WTC11 (cell line): ENCODE measurements around the gene IRF4. TPM values are rescaled to one million over a fixed set of nuclear protein-coding genes. Genes with fewer than 3 reads are reported as not detected.

Experiments
- ATAC-seq: fragments of 200-7000 bp; cut with Tn5 transposase; 2 replicates; pipeline ENCODE4 v1.10.0; 2021; ENCODE audit warnings: mild to moderate bottlenecking, moderate library complexity
- CTCF ChIA-PET: fragments of 300-600 bp; sonication (Branson Sonifier 250); formaldehyde crosslinking; loops from one replicate; lab custom pipeline; 2021; ENCODE audit warnings: antibody characterized with exemption; lab: Charles Lee
- POLR2A ChIA-PET: fragments of 350-600 bp; sonication (Branson Sonifier 250); formaldehyde crosslinking; loops from one replicate; lab custom pipeline; 2021; ENCODE audit warnings: antibody characterized with exemption; lab: Charles Lee
- DNase-seq: peaks from one replicate; pipeline ENCODE4 v3.0.0; 2021; ENCODE audit warnings: low spot score
- H3K27ac Mint-ChIP-seq: 2 replicates; pipeline ENCODE4 v1.8.0; 2021; ENCODE audit warnings: mixed read lengths
- H3K27me3 Mint-ChIP-seq: 2 replicates; pipeline ENCODE4 v1.8.0; 2021; ENCODE audit warnings: low read depth, mild to moderate bottlenecking, moderate library complexity, mixed read lengths
- H3K36me3 Mint-ChIP-seq: 2 replicates; pipeline ENCODE4 v1.8.0; 2021; ENCODE audit warnings: mixed read lengths
- H3K4me1 Mint-ChIP-seq: 2 replicates; pipeline ENCODE4 v1.8.0; 2022; ENCODE audit warnings: mixed read lengths
- H3K4me3 Mint-ChIP-seq: 2 replicates; pipeline ENCODE4 v1.8.0; 2021; ENCODE audit warnings: mild to moderate bottlenecking, moderate library complexity, mixed read lengths
- H3K9me3 Mint-ChIP-seq: 2 replicates; pipeline ENCODE4 v1.8.0; 2021; ENCODE audit warnings: mixed read lengths
- CREB1 ChIP-seq: sonication (generic); formaldehyde crosslinking; IDR thresholded peaks from 2 replicates; pipeline ENCODE4 v1.8.0; 2023; ENCODE audit warnings: mild to moderate bottlenecking, missing genetic modification reagents
- CREM ChIP-seq: sonication (generic); formaldehyde crosslinking; IDR thresholded peaks from 2 replicates; pipeline ENCODE4 v1.8.1; 2022; ENCODE audit warnings: mild to moderate bottlenecking, missing genetic modification reagents, moderate library complexity
- ELF4 ChIP-seq: sonication (generic); formaldehyde crosslinking; IDR thresholded peaks from 2 replicates; pipeline ENCODE4 v1.8.1; 2022; ENCODE audit warnings: low read depth, mild to moderate bottlenecking, moderate library complexity, missing genetic modification reagents
- GTF2I ChIP-seq: fragments of 250-450 bp; sonication (Bioruptor Pico); conservative IDR thresholded peaks from 2 replicates; pipeline ENCODE4 v1.4.0; 2021; ENCODE audit warnings: mild to moderate bottlenecking
- NFATC4 ChIP-seq: fragments of 250-450 bp; sonication (Bioruptor Pico); IDR thresholded peaks from 2 replicates; pipeline ENCODE4 v1.9.0; 2021; ENCODE audit warnings: mild to moderate bottlenecking
- NR3C1 ChIP-seq: sonication (generic); formaldehyde crosslinking; conservative IDR thresholded peaks from 2 replicates; pipeline ENCODE4 v1.8.1; 2023; ENCODE audit warnings: low read depth, mild to moderate bottlenecking, missing genetic modification reagents
- RELA ChIP-seq: sonication (generic); formaldehyde crosslinking; IDR thresholded peaks from 2 replicates; pipeline ENCODE4 v1.8.1; 2022; ENCODE audit warnings: missing genetic modification reagents, mild to moderate bottlenecking, borderline replicate concordance
- SOX15 ChIP-seq: fragments of 250-450 bp; sonication (Bioruptor Pico); IDR thresholded peaks from 2 replicates; pipeline ENCODE4 v1.9.0; 2021; ENCODE audit warnings: mild to moderate bottlenecking
- TP53 ChIP-seq: sonication (generic); formaldehyde crosslinking; IDR thresholded peaks from 2 replicates; pipeline ENCODE4 v1.8.1; 2023; ENCODE audit warnings: mild to moderate bottlenecking, missing genetic modification reagents
- ZBTB21 ChIP-seq: sonication (generic); formaldehyde crosslinking; IDR thresholded peaks from 2 replicates; pipeline ENCODE4 v1.8.1; 2023; ENCODE audit warnings: mild to moderate bottlenecking, missing genetic modification reagents, borderline replicate concordance
- ZNF317 ChIP-seq: sonication (generic); formaldehyde crosslinking; IDR thresholded peaks from 2 replicates; pipeline ENCODE4 v1.8.1; 2023; ENCODE audit warnings: low read depth, mild to moderate bottlenecking, moderate library complexity, missing genetic modification reagents, borderline replicate concordance
- total RNA-seq: library from RNA; stranded (reverse); gene quantifications from 3 replicates; pipeline ENCODE4 v1.2.3, GENCODE V29; 2021
- TF ChIP-seq, protein P1 (sequence below): sonication (generic); formaldehyde crosslinking; IDR thresholded peaks from 2 replicates; pipeline ENCODE4 v1.8.1; 2022; ENCODE audit warnings: low read depth, mild to moderate bottlenecking, moderate library complexity, missing genetic modification reagents, borderline replicate concordance
- TF ChIP-seq, protein P2 (sequence below): fragments of 250-450 bp; sonication (Bioruptor Pico); IDR thresholded peaks from 2 replicates; pipeline ENCODE4 v2.1.2; 2022; ENCODE audit warnings: mild to moderate bottlenecking, moderate library complexity
- TF ChIP-seq, protein P3 (sequence below): sonication (generic); formaldehyde crosslinking; IDR thresholded peaks from 2 replicates; pipeline ENCODE4 v1.8.1; 2022; ENCODE audit warnings: missing genetic modification reagents, borderline replicate concordance
- TF ChIP-seq, protein P4 (sequence below): sonication (generic); formaldehyde crosslinking; IDR thresholded peaks from 2 replicates; pipeline ENCODE4 v1.8.0; 2023; ENCODE audit warnings: missing genetic modification reagents
- TF ChIP-seq, protein P5 (sequence below): sonication (generic); formaldehyde crosslinking; IDR thresholded peaks from 2 replicates; pipeline ENCODE4 v1.8.0; 2022; ENCODE audit warnings: missing genetic modification reagents
- TF ChIP-seq, protein P6 (sequence below): sonication (generic); formaldehyde crosslinking; IDR thresholded peaks from 2 replicates; pipeline ENCODE4 v1.8.0; 2022; ENCODE audit warnings: mild to moderate bottlenecking, missing genetic modification reagents
- TF ChIP-seq, protein P7 (sequence below): sonication (generic); formaldehyde crosslinking; IDR thresholded peaks from 2 replicates; pipeline ENCODE4 v1.8.1; 2023; ENCODE audit warnings: mild to moderate bottlenecking, missing genetic modification reagents

Gene IRF4
- total RNA-seq, 1 experiment from 2014 or later: 1.6 TPM

DNA sequence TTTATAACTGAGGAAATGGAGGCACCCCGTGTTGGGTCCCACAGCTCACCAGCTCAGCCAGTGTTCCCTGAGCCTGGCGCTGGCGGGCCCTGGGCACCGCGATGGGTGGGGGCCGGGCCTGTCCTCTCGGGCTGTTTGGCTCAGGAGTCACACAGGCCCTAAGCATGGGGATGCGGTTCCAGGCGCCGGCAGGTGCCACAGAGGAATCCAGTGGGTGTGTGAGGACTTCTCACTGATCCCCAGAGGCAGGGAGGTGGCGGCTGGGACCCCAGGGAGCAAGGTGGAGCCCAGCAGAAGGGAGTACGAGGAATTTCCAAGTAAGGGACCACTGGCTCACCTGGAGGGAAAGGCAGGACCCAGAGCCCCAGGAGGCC is 57.5 kb downstream of the IRF4 start:
- peaks cover 23% of the 10 kb centered on the region for H3K9me3 Mint-ChIP-seq
- H3K27me3 Mint-ChIP-seq: peaks cover 3% of the 10 kb centered on the region; the same call in 1 of the 2 replicates
- no peak overlapping the region for H3K4me3 Mint-ChIP-seq

DNA sequence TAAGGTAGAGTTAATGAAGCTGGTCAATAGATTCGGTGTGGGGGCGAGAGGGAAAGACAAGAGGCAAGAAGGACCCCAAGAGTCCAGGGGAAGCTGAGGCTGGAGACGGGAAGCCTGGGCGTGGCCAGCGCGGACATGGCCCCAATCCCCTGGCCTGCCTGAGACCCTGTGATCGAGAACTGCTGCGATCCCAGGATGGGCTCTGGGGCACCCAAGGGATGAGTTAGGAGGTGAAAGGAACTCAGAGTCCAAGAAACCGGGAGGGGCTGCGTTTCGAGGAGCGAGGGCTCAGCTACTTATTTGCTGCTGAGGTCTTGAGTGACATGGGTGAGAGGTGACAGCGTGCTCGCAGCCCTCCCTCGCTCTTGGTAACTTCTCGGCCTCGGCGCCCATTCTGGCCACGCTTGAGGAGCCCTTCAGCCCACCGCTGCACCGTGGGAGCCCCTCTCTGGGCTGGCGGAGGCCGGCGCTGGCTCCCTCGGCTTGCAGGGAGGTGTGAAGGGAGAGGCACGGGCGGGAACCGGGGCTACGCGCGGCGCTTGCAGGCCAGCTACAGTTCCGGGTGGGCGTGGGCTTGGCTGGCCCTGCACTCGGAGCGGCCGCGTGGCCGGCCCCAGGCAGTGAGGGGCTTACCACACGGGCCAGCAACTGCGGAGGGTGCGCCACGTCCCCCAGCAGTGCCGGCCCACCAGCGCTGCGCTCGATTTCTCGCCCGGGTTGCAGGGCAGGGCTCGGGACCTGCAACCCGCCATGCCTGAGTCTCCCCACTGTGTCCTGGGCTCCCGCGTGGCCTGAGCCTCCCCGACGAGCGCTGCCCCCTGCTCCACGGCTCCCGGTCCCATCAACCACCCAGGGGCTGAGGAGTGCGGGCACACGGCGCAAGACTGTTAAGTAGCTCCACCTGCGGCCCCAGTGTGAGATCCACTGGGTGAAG is 58.2 kb downstream of the IRF4 start:
- Mint-ChIP-seq H3K9me3 (peaks cover 23% of the 10 kb centered on the region), H3K4me3 (no peak overlapping the region), H3K27me3 (peaks cover 3% of the 10 kb centered on the region; the same call in 1 of the 2 replicates), H3K4me1 (no peaks in the 10 kb centered on the region), H3K27ac (no peak overlapping the region), H3K36me3 (peaks cover 23% of the 10 kb centered on the region)
- ChIA-PET CTCF (no interaction called here), POLR2A (interaction anchor here (0.6 kb wide), 1 partner anchor 1224 kb away, joined by 8 read pairs; no protein-coding TSS in a partner anchor)
- no peak for ATAC-seq
- DNase-seq: no peak
- TF ChIP-seq CREB1 (CRISPR knock-in tag) (no peak), ELF4 (CRISPR knock-in tag) (no peak), NR3C1 (CRISPR knock-in tag) (no peak), CREM (no peak), NFATC4 (CRISPR knock-in tag) (no peak), RELA (no peak), ZNF317 (CRISPR knock-in tag) (no peak), SOX15 (CRISPR knock-in tag) (no peak), TP53 (CRISPR knock-in tag) (no peak), GTF2I (CRISPR knock-in tag) (no peak)
- TF ChIP-seq, protein P1, sequence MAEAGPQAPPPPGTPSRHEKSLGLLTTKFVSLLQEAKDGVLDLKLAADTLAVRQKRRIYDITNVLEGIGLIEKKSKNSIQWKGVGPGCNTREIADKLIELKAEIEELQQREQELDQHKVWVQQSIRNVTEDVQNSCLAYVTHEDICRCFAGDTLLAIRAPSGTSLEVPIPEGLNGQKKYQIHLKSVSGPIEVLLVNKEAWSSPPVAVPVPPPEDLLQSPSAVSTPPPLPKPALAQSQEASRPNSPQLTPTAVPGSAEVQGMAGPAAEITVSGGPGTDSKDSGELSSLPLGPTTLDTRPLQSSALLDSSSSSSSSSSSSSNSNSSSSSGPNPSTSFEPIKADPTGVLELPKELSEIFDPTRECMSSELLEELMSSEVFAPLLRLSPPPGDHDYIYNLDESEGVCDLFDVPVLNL (CRISPR knock-in tag): no peak
- TF ChIP-seq, protein P2, sequence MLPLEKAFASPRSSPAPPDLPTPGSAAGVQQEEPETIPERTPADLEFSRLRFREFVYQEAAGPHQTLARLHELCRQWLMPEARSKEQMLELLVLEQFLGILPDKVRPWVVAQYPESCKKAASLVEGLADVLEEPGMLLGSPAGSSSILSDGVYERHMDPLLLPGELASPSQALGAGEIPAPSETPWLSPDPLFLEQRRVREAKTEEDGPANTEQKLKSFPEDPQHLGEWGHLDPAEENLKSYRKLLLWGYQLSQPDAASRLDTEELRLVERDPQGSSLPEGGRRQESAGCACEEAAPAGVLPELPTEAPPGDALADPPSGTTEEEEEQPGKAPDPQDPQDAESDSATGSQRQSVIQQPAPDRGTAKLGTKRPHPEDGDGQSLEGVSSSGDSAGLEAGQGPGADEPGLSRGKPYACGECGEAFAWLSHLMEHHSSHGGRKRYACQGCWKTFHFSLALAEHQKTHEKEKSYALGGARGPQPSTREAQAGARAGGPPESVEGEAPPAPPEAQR (CRISPR knock-in tag): no peak
- TF ChIP-seq, protein P3, sequence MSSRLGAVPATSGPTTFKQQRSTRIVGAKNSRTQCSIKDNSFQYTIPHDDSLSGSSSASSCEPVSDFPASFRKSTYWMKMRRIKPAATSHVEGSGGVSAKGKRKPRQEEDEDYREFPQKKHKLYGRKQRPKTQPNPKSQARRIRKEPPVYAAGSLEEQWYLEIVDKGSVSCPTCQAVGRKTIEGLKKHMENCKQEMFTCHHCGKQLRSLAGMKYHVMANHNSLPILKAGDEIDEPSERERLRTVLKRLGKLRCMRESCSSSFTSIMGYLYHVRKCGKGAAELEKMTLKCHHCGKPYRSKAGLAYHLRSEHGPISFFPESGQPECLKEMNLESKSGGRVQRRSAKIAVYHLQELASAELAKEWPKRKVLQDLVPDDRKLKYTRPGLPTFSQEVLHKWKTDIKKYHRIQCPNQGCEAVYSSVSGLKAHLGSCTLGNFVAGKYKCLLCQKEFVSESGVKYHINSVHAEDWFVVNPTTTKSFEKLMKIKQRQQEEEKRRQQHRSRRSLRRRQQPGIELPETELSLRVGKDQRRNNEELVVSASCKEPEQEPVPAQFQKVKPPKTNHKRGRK (CRISPR knock-in tag): no peak
- TF ChIP-seq, protein P4, sequence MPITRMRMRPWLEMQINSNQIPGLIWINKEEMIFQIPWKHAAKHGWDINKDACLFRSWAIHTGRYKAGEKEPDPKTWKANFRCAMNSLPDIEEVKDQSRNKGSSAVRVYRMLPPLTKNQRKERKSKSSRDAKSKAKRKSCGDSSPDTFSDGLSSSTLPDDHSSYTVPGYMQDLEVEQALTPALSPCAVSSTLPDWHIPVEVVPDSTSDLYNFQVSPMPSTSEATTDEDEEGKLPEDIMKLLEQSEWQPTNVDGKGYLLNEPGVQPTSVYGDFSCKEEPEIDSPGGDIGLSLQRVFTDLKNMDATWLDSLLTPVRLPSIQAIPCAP (CRISPR knock-in tag): no peak
- TF ChIP-seq, protein P5, sequence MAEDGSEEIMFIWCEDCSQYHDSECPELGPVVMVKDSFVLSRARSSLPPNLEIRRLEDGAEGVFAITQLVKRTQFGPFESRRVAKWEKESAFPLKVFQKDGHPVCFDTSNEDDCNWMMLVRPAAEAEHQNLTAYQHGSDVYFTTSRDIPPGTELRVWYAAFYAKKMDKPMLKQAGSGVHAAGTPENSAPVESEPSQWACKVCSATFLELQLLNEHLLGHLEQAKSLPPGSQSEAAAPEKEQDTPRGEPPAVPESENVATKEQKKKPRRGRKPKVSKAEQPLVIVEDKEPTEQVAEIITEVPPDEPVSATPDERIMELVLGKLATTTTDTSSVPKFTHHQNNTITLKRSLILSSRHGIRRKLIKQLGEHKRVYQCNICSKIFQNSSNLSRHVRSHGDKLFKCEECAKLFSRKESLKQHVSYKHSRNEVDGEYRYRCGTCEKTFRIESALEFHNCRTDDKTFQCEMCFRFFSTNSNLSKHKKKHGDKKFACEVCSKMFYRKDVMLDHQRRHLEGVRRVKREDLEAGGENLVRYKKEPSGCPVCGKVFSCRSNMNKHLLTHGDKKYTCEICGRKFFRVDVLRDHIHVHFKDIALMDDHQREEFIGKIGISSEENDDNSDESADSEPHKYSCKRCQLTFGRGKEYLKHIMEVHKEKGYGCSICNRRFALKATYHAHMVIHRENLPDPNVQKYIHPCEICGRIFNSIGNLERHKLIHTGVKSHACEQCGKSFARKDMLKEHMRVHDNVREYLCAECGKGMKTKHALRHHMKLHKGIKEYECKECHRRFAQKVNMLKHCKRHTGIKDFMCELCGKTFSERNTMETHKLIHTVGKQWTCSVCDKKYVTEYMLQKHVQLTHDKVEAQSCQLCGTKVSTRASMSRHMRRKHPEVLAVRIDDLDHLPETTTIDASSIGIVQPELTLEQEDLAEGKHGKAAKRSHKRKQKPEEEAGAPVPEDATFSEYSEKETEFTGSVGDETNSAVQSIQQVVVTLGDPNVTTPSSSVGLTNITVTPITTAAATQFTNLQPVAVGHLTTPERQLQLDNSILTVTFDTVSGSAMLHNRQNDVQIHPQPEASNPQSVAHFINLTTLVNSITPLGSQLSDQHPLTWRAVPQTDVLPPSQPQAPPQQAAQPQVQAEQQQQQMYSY (CRISPR knock-in tag): no peak
- TF ChIP-seq, protein P6, sequence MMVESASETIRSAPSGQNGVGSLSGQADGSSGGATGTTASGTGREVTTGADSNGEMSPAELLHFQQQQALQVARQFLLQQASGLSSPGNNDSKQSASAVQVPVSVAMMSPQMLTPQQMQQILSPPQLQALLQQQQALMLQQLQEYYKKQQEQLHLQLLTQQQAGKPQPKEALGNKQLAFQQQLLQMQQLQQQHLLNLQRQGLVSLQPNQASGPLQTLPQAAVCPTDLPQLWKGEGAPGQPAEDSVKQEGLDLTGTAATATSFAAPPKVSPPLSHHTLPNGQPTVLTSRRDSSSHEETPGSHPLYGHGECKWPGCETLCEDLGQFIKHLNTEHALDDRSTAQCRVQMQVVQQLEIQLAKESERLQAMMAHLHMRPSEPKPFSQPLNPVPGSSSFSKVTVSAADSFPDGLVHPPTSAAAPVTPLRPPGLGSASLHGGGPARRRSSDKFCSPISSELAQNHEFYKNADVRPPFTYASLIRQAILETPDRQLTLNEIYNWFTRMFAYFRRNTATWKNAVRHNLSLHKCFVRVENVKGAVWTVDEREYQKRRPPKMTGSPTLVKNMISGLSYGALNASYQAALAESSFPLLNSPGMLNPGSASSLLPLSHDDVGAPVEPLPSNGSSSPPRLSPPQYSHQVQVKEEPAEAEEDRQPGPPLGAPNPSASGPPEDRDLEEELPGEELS (CRISPR knock-in tag): no peak
- TF ChIP-seq, protein P7, sequence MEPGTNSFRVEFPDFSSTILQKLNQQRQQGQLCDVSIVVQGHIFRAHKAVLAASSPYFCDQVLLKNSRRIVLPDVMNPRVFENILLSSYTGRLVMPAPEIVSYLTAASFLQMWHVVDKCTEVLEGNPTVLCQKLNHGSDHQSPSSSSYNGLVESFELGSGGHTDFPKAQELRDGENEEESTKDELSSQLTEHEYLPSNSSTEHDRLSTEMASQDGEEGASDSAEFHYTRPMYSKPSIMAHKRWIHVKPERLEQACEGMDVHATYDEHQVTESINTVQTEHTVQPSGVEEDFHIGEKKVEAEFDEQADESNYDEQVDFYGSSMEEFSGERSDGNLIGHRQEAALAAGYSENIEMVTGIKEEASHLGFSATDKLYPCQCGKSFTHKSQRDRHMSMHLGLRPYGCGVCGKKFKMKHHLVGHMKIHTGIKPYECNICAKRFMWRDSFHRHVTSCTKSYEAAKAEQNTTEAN (CRISPR knock-in tag): no peak

More for the DNA sequence above, 57.5 kb downstream of the IRF4 start:
- CTCF ChIA-PET: no interaction called here
- Mint-ChIP-seq H3K27ac (no peak overlapping the region), H3K4me1 (no peaks in the 10 kb centered on the region), H3K36me3 (peaks cover 23% of the 10 kb centered on the region)
- no peak for TF ChIP-seq ZBTB21 (CRISPR knock-in tag)
- no peak for ATAC-seq
- no peak for DNase-seq
- POLR2A ChIA-PET: no interaction called here
